T-helper 1 cell (primary cell): ENCODE data around the gene OR8B8.
"Not testable (repeated sequence)": the region's sequence is repeated elsewhere in the genome, so short reads cannot be mapped to it uniquely, and the experiment has no call there.

ENCODE experiments used
- DNase-seq, 5 donors: peaks; one replicate each; pipeline ENCODE4 v3.0.0-alpha.2; 2012 to 2020

OR8B8 gene

GRCh38 chr11:124441081-124441480 is 4.4 kb downstream of the OR8B8 start:
- no peak for DNase-seq

GRCh38 chr11:124440608-124441007 is 4.9 kb downstream of the OR8B8 start:
- DNase-seq = no peak

DNA sequence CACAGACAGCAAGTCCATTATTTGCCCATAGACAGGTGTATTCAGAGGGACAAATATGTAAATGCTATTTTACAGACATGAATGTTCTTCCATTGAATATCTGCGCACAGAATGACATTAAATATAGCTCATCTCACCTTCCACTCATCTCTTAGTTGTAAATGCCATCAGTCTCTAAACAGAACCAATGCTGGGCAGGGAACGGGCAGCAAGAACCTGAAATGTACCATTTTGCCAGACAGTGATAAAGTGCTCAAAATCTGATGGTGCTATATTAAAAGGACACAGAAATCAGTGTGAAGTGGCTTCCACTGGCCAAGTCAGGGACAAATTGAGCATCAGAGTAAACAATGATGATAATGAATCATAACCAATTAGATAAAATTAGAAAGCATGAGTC is 10.8 kb downstream of the OR8B8 start:
- no peak for DNase-seq

- DNase-seq = no peak
Measured at GRCh38 chr11:124429599-124429998, 15.9 kb downstream of the OR8B8 start.

- DNase-seq = no peak
Measured at GRCh38 chr11:124424384-124424921, 21.0 kb downstream of the OR8B8 start, which contains the start of gene OR8B4. Gene OR8B4 (minus strand): TSS chr11:124424871. CDS start chr11:124424871, 0 bp downstream.

GRCh38 chr11:124421043-124421442 is 24.5 kb downstream of the OR8B8 start:
- no peak for DNase-seq

DNA sequence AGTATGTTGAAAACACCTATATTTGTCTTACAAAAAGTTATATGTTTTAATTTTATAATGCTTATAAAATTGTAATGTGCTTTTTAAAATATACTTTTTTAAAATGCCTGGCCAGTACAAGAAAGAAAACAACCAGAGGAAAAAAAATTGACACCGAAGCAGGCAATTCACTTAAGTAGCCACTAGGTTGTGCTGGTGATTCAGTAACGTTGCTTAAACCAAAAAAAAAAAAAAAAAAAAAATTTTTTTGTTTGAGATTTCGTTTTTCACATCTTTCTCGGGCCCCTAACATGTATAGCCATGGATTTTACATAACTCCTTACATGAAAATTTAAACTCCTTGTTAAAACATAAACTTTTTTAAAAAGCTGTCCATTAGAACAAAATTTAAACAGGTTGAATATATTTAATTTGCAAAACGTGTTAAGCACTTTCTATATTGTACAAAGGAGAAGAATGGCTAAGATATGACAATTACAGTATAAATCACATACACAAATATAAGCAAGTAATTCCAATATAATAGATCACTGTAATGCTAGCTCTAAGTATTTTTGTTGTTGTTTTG is 30.1 kb downstream of the OR8B8 start:
- DNase-seq = peak in 1 of 5 donors; percentile 4

- no peak for DNase-seq
Measured at GRCh38 chr11:124409906-124410305, 35.6 kb downstream of the OR8B8 start.

DNA sequence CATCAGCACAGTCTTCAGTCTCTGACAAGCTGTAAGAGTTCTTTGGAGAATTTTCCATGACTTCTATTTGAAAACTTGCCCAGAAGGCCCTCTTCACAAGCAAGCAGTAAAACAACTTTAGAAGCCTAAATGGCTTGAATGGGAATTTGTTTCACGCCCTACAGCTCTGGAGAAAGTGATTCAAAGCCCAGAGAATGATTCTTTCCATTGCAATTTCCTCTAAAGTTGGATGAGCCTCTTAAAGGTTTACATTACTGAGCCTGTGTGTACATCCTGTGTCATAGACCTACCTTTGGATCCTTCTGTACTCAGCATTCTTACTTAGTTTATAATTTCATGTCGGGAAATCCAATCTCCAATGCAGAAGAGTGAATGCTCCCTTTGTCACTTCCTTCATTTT is 39.9 kb downstream of the OR8B8 start:
- DNase-seq = no peak

- not testable (repeated sequence) for DNase-seq
Measured at GRCh38 chr11:124403186-124403585, 42.3 kb downstream of the OR8B8 start.

DNA sequence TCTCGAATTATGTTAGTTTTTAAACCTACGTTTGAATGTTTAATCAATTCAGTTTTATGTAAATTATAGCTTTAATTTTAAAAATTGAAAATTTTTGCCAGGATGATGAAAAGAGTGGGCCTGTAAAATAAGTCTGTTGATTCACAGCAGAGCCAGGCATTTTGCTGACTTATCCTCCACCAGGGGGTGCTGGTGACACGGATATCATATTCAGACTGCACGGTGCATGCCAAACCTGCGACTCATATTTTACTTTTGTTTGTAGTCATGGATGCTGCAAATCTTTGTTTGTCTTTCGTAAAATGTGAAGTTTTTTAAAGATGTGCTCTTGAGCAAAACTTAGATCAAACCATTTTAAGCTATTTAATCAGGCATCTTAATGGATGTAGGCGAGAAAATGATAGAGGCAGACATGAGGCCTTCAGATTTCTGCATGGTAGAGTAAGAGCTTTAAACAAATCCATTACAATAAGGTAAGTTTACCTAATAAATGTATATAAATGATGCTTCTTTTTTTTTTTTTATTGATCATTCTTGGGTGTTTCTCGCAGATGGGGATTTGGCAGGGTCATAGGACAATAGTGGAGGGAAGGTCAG is 43.1 kb downstream of the OR8B8 start:
- peak in 3 of 5 donors; percentile 1 to 54 (median 26) for DNase-seq

DNA sequence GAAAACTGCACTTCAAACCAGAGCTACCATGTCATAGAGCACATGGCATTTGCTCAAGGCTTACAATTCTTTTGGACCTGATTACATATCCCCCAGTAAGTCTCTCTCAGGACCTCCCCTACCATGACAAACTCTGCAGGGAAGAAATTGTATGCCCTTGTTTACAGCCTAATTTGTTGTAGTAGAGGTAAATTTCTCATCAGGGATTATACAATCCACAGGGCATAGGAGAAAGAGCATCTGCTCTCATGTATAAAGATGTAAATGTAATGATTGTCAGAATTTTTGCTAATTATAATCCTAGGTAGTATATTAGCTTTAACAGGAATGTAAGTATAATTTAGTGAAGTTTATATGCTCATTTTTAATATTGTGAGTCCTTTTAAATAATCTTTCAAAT is 46.6 kb downstream of the OR8B8 start, which contains the start of gene OR8B3:
Gene OR8B3, minus strand, starts transcription at position 101 of the 400 bp plus-strand sequence. CDS start 1,673 bp downstream, outside the sequence.
- no peak for DNase-seq

- DNase-seq = not testable (repeated sequence)
Measured at GRCh38 chr11:124396847-124397246, 48.6 kb downstream of the OR8B8 start.

GRCh38 chr11:124394408-124394807 is 51.1 kb downstream of the OR8B8 start:
- no peak for DNase-seq
